Upper lobe of right lung (tissue), 1 donor: Measurements from ENCODE around the gene HNF1B. TPM values are rescaled to one million over a fixed set of nuclear protein-coding genes. Genes with fewer than 3 reads are reported as not detected.

Experiments used
- ATAC-seq: fragments of 200-7000 bp; cut with Tn5 transposase; one replicate; pipeline ENCODE4 v1.9.1; 2020; ENCODE audit warnings: mild to moderate bottlenecking, moderate library complexity
- DNase-seq: peaks from one replicate; pipeline ENCODE4 v3.0.0-alpha.2; 2020
- H3K27ac ChIP-seq: fragments of 200-600 bp; one replicate; pipeline ENCODE4 v1.8.0; 2022
- H3K27me3 ChIP-seq: fragments of 200-600 bp; one replicate; pipeline ENCODE4 v1.8.0; 2022; ENCODE audit warnings: mild to moderate bottlenecking
- H3K36me3 ChIP-seq: fragments of 200-600 bp; one replicate; pipeline ENCODE4 v1.8.0; 2022
- H3K4me1 ChIP-seq: fragments of 200-600 bp; one replicate; pipeline ENCODE4 v1.8.0; 2022
- H3K4me3 ChIP-seq: fragments of 200-600 bp; one replicate; pipeline ENCODE4 v1.8.0; 2022; ENCODE audit warnings: mild to moderate bottlenecking
- H3K9me3 ChIP-seq: fragments of 200-600 bp; one replicate; pipeline ENCODE4 v1.8.0; 2022
- CTCF ChIP-seq: fragments of 200-600 bp; IDR thresholded peaks from one replicate; pipeline ENCODE4 v1.8.0; 2022; ENCODE audit warnings: antibody characterized with exemption
- intact Hi-C: fragments of 100-400 bp; cut with DNase I; formaldehyde crosslinking; loops from one replicate; pipeline ENCODE4 v1.11.0; 2022
- total RNA-seq: library from RNA; stranded (reverse); fragmentation: NEBNext Ultra II Directional; extraction: Animal tissue kit (Norgen Biotek cat#: 25700); gene quantifications from one replicate; pipeline ENCODE4 v1.2.1, GENCODE V29; 2021
- donor health status: DM: no; HTN: yes; CAD: no; lungs with severe emphysema.

HNF1B gene
- total RNA-seq, 1 donor from 2014 or later, result 19.8 TPM

- Histone ChIP-seq H3K36me3 (no peaks in the 10 kb centered on the region), H3K9me3 (no peaks in the 10 kb centered on the region), H3K27ac (no peak overlapping the region), H3K4me3 (no peak overlapping the region), H3K27me3 (no peaks in the 10 kb centered on the region), H3K4me1 (no peaks in the 10 kb centered on the region)
- TF ChIP-seq CTCF, result no peak
- ATAC-seq (no peak), DNase-seq (no peak)
- intact Hi-C loops, result no loop called here
These were observed 18.6 kb downstream of the HNF1B start for GRCh38 chr17:37726248-37726647.

GRCh38 chr17:37725601-37726146 is 19.2 kb downstream of the HNF1B start:
- H3K9me3 ChIP-seq, result no peaks in the 10 kb centered on the region
- no peak for DNase-seq
- peak; percentile 40 for ATAC-seq
- no peaks in the 10 kb centered on the region for H3K27me3 ChIP-seq
- TF ChIP-seq CTCF, result no peak
- intact Hi-C loops, result no loop called here
- no peak overlapping the region for H3K27ac ChIP-seq
- no peak overlapping the region for H3K4me3 ChIP-seq
- no peaks in the 10 kb centered on the region for H3K36me3 ChIP-seq
- no peaks in the 10 kb centered on the region for H3K4me1 ChIP-seq

GRCh38 chr17:37725021-37725595 is 19.8 kb downstream of the HNF1B start:
- Histone ChIP-seq H3K27me3 (no peaks in the 10 kb centered on the region), H3K9me3 (no peaks in the 10 kb centered on the region), H3K4me3 (no peak overlapping the region), H3K36me3 (no peaks in the 10 kb centered on the region), H3K4me1 (no peaks in the 10 kb centered on the region), H3K27ac (no peak overlapping the region)
- DNase-seq (no peak), ATAC-seq (peak; percentile 83)
- intact Hi-C loops, result no loop called here
- no peak for TF ChIP-seq CTCF

- no peaks in the 10 kb centered on the region for H3K27me3 ChIP-seq
These were observed 23.9 kb downstream of the HNF1B start for GRCh38 chr17:37720989-37721388.

GRCh38 chr17:37719866-37720265 is 25.0 kb downstream of the HNF1B start:
- no peaks in the 10 kb centered on the region for H3K36me3 ChIP-seq
- peaks cover 14% of the 10 kb centered on the region for H3K4me1 ChIP-seq
- no peak for ATAC-seq
- H3K4me3 ChIP-seq, result no peak overlapping the region
- H3K27me3 ChIP-seq, result peaks cover 5% of the 10 kb centered on the region
- intact Hi-C loops, result no loop called here
- TF ChIP-seq CTCF, result no peak
- H3K9me3 ChIP-seq, result no peaks in the 10 kb centered on the region
- no peak for DNase-seq
- H3K27ac ChIP-seq, result no peak overlapping the region

More at GRCh38 chr17:37720989-37721388, 23.9 kb downstream of the HNF1B start:
- no peak for DNase-seq
- intact Hi-C loops, result no loop called here
- TF ChIP-seq CTCF, result no peak
- Histone ChIP-seq H3K27ac (no peak overlapping the region), H3K4me1 (peaks cover 9% of the 10 kb centered on the region), H3K36me3 (no peaks in the 10 kb centered on the region), H3K4me3 (no peak overlapping the region), H3K9me3 (no peaks in the 10 kb centered on the region)
- ATAC-seq, result no peak
